Neural cell (in vitro differentiated cells): ENCODE results near the gene ARL13B. TPM values are rescaled to one million over a fixed set of nuclear protein-coding genes. Genes with fewer than 3 reads are reported as not detected.

ENCODE experiments used
- H2AFZ ChIP-seq: fragments of 200-600, 300-800 bp; sonication (generic), shearing (Covaris generic); 2 replicates; pipeline ENCODE4 v1.6.0; 2014; ENCODE audit warnings: low read depth, mild to moderate bottlenecking, antibody characterized with exemption, low read length, moderate library complexity
- H3F3A ChIP-seq: fragments of 200-600 bp; shearing (Covaris generic); 2 replicates; pipeline ENCODE4 v1.6.1; 2016; ENCODE audit warnings: mild to moderate bottlenecking, moderate library complexity, mixed read lengths, antibody characterized with exemption, low read length; ENCODE audit not compliant: insufficient read depth, poor library complexity, severe bottlenecking
- H3K27ac ChIP-seq: fragments of 200-600, 300-800 bp; sonication (generic), shearing (Covaris generic); 2 replicates; pipeline ENCODE4 v1.5.1; 2014; ENCODE audit warnings: mild to moderate bottlenecking, low read length, moderate library complexity
- H3K27me3 ChIP-seq: fragments of 300-800, 200-600 bp; sonication (generic), shearing (Covaris generic); 2 replicates; pipeline ENCODE4 v1.6.0; 2014; ENCODE audit warnings: mild to moderate bottlenecking, low read depth, low read length, moderate library complexity; ENCODE audit not compliant: insufficient read depth
- H3K36me3 ChIP-seq: fragments of 300-800, 200-600 bp; sonication (generic), shearing (Covaris generic); 2 replicates; pipeline ENCODE4 v1.5.1; 2014; ENCODE audit warnings: mild to moderate bottlenecking, antibody characterized with exemption, low read length, moderate library complexity; ENCODE audit not compliant: insufficient read depth
- H3K4me2 ChIP-seq: fragments of 300-800, 200-600 bp; sonication (generic), shearing (Covaris generic); 2 replicates; pipeline ENCODE4 v1.6.0; 2014; ENCODE audit warnings: mild to moderate bottlenecking, low read length
- H3K4me3 ChIP-seq: fragments of 300-800, 200-600 bp; sonication (generic), shearing (Covaris generic); 2 replicates; pipeline ENCODE4 v1.5.1; 2014; ENCODE audit warnings: mild to moderate bottlenecking, low read length, moderate library complexity
- H3K79me2 ChIP-seq: fragments of 200-600 bp; shearing (Covaris generic); replicated peaks from 2 replicates; pipeline ENCODE4 v1.6.0; 2014; ENCODE audit warnings: mild to moderate bottlenecking, low read length, moderate library complexity; ENCODE audit not compliant: insufficient read depth
- H3K9ac ChIP-seq: fragments of 300-800, 200-600 bp; sonication (generic), shearing (Covaris generic); 2 replicates; pipeline ENCODE4 v1.6.1; 2016; ENCODE audit warnings: mild to moderate bottlenecking, low read length, mixed read lengths
- H3K9me2 ChIP-seq: fragments of 200-600 bp; shearing (Covaris generic); 2 replicates; pipeline ENCODE4 v1.6.1; 2016; ENCODE audit warnings: mild to moderate bottlenecking, low read length, mixed read lengths; ENCODE audit not compliant: insufficient read depth
- H3K9me3 ChIP-seq: fragments of 200-600, 300-800 bp; sonication (generic), shearing (Covaris generic); 2 replicates; pipeline ENCODE4 v1.6.1; 2016; ENCODE audit warnings: mild to moderate bottlenecking, mixed run types, low read length, moderate library complexity, mixed read lengths
- H4K20me1 ChIP-seq: fragments of 200-600 bp; shearing (Covaris generic); 2 replicates; pipeline ENCODE4 v1.6.1; 2016; ENCODE audit warnings: mild to moderate bottlenecking, mixed run types; ENCODE audit not compliant: insufficient read depth
- EP300 ChIP-seq: fragments of 450-650 bp; conservative IDR thresholded peaks from 2 replicates; pipeline ENCODE4 v1.6.1; 2014; ENCODE audit warnings: antibody characterized with exemption, mild to moderate bottlenecking, moderate library complexity; ENCODE audit not compliant: poor library complexity, severe bottlenecking
- EZH2 ChIP-seq: fragments of 200-600, 300-800 bp; shearing (Covaris generic), sonication (generic); IDR thresholded peaks from 2 replicates; pipeline ENCODE4 v1.6.1; 2014; ENCODE audit warnings: antibody characterized with exemption, low read length, borderline replicate concordance, mild to moderate bottlenecking; ENCODE audit not compliant: insufficient read depth, poor library complexity, severe bottlenecking
- MXI1 ChIP-seq: fragments of 450-650 bp; conservative IDR thresholded peaks from 2 replicates; pipeline ENCODE4 v1.6.1; 2014; ENCODE audit warnings: antibody characterized with exemption, mild to moderate bottlenecking; ENCODE audit not compliant: poor library complexity, severe bottlenecking
- POLR2AphosphoS5 ChIP-seq: IDR thresholded peaks from 2 replicates; pipeline ENCODE4 v1.6.1; 2012
- RAD21 ChIP-seq: fragments of 450-650 bp; conservative IDR thresholded peaks from 2 replicates; pipeline ENCODE4 v1.6.1; 2014; ENCODE audit warnings: antibody characterized with exemption, mild to moderate bottlenecking, moderate library complexity
- REST ChIP-seq: IDR thresholded peaks from 2 replicates; pipeline ENCODE4 v1.6.1; 2012; ENCODE audit warnings: borderline replicate concordance
- SMC3 ChIP-seq: fragments of 450-650 bp; conservative IDR thresholded peaks from 2 replicates; pipeline ENCODE4 v1.6.1; 2014; ENCODE audit warnings: antibody characterized with exemption, mild to moderate bottlenecking, moderate library complexity; ENCODE audit not compliant: poor library complexity
- TAF1 ChIP-seq: IDR thresholded peaks from 2 replicates; pipeline ENCODE4 v1.6.1; 2012; ENCODE audit warnings: low read depth
- polyA plus RNA-seq: library from polyadenylated mRNA; depleted of rRNA; stranded (reverse); fragments of >200 nt; gene quantifications from 2 replicates; pipeline ENCODE4 v1.2.3, GENCODE V29; 2014
- TF ChIP-seq, protein P1 (sequence below): fragments of 450-650 bp; IDR thresholded peaks from 2 replicates; pipeline ENCODE4 v1.5.1; 2014; ENCODE audit warnings: antibody characterized with exemption, mild to moderate bottlenecking, moderate library complexity; ENCODE audit not compliant: poor library complexity, severe bottlenecking

Gene ARL13B
- polyA plus RNA-seq, 1 donor from 2014 or later = 13.7 TPM

DNA sequence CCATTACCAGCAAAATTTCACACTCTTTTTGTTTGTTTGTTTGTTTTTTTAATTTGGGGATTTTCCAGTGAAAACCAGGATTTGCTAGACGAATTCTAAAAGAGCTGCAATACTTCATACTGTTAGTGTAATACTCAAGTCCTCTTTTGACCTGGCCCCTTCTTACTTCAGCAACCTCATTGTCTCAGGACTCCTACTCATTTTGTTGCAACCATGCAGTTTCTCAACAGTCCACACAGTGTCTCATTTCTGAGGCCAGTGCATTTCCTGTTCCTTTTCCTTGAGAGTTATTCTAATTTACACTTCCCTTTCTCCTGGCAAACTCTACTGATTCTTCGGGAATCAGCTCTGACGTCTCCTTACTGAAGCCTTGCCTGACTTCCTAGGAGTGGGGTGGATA lies 118.5 kb downstream of the ARL13B start:
- H2AFZ ChIP-seq = no peak overlapping the region
- H3K27me3 ChIP-seq = no peaks in the 10 kb centered on the region
- no peak for TF ChIP-seq MXI1
- TF ChIP-seq RAD21 = no peak
- no peak for TF ChIP-seq REST
- TF ChIP-seq TAF1 = no peak
- TF ChIP-seq, protein P1, sequence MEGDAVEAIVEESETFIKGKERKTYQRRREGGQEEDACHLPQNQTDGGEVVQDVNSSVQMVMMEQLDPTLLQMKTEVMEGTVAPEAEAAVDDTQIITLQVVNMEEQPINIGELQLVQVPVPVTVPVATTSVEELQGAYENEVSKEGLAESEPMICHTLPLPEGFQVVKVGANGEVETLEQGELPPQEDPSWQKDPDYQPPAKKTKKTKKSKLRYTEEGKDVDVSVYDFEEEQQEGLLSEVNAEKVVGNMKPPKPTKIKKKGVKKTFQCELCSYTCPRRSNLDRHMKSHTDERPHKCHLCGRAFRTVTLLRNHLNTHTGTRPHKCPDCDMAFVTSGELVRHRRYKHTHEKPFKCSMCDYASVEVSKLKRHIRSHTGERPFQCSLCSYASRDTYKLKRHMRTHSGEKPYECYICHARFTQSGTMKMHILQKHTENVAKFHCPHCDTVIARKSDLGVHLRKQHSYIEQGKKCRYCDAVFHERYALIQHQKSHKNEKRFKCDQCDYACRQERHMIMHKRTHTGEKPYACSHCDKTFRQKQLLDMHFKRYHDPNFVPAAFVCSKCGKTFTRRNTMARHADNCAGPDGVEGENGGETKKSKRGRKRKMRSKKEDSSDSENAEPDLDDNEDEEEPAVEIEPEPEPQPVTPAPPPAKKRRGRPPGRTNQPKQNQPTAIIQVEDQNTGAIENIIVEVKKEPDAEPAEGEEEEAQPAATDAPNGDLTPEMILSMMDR = no peak
- TF ChIP-seq EP300 = no peak
- TF ChIP-seq EZH2 = no peak
- TF ChIP-seq POLR2AphosphoS5 = no peak
- no peak for TF ChIP-seq SMC3
- H4K20me1 ChIP-seq = no peaks in the 10 kb centered on the region
- no peak overlapping the region for H3K4me3 ChIP-seq
- H3K9me2 ChIP-seq = no peaks in the 10 kb centered on the region
- H3F3A ChIP-seq = no peaks in the 10 kb centered on the region
- H3K9me3 ChIP-seq = no peaks in the 10 kb centered on the region
- H3K4me2 ChIP-seq = no peak overlapping the region
- H3K27ac ChIP-seq = no peak overlapping the region
- H3K79me2 ChIP-seq = no peaks in the 10 kb centered on the region
- H3K9ac ChIP-seq = no peak overlapping the region
- peaks cover 12% of the 10 kb centered on the region for H3K36me3 ChIP-seq

DNA sequence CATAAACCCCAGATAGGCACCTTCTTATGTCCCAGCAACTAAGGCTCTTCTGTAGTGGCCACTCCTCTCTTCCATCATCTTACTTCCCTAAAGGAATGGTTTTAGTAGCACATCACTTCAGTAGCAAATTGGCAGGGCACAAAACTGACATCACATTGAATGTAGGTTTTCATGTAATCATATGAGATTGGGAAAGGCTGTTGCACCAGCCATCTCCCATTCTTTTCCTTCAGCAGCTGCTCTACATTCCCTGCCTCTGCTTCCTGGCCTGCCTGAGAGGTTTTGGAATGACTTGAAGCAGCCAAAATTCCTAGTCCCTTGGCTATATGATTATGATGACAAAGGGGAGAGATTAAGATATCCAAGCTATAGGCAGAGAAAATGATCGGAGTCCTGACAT lies 119.4 kb downstream of the ARL13B start:
- Histone ChIP-seq H3K4me2 (no peak overlapping the region), H3K4me3 (no peak overlapping the region), H3K9ac (no peak overlapping the region), H3K27ac (no peak overlapping the region), H3K9me2 (no peaks in the 10 kb centered on the region), H4K20me1 (no peaks in the 10 kb centered on the region), H3K9me3 (no peaks in the 10 kb centered on the region), H3K27me3 (no peaks in the 10 kb centered on the region), H3K36me3 (peaks cover 12% of the 10 kb centered on the region), H3F3A (no peaks in the 10 kb centered on the region), H2AFZ (no peak overlapping the region), H3K79me2 (no peaks in the 10 kb centered on the region)
- TF ChIP-seq SMC3 (no peak), POLR2AphosphoS5 (no peak), EZH2 (no peak), REST (no peak), MXI1 (no peak), EP300 (no peak), RAD21 (no peak), TAF1 (no peak)
- TF ChIP-seq, protein P1 = no peak
